Measurements from ENCODE around the gene DUSP16.
"Not testable (repeated sequence)": the region's sequence is repeated elsewhere in the genome, so short reads cannot be mapped to it uniquely, and the experiment has no call there.

Gene DUSP16

GRCh38 chr12:12518464-12518845 lies 44.2 kb downstream of the DUSP16 start:
- no peak for DNase-seq

- DNase-seq, result no peak
Measured at GRCh38 chr12:12513416-12514006, 49.2 kb downstream of the DUSP16 start.

- no peak for DNase-seq
Measured at GRCh38 chr12:12511895-12512711, 50.6 kb downstream of the DUSP16 start.

- DNase-seq, result no peak
Measured at GRCh38 chr12:12511021-12511783, 51.5 kb downstream of the DUSP16 start.

- DNase-seq, result no peak
Measured at GRCh38 chr12:12510551-12510950, 52.1 kb downstream of the DUSP16 start.

GRCh38 chr12:12510141-12510540 lies 52.5 kb downstream of the DUSP16 start:
- no peak for DNase-seq

GRCh38 chr12:12508612-12509011 lies 54.1 kb downstream of the DUSP16 start:
- no peak for DNase-seq

- DNase-seq, result no peak
Measured at GRCh38 chr12:12507121-12507520, 55.5 kb downstream of the DUSP16 start.

- DNase-seq, result no peak
Measured at GRCh38 chr12:12506496-12506890, 56.2 kb downstream of the DUSP16 start.

GRCh38 chr12:12505544-12506495 lies 56.8 kb downstream of the DUSP16 start:
- no peak for DNase-seq

GRCh38 chr12:12503384-12504078 lies 59.1 kb downstream of the DUSP16 start:
- DNase-seq, result no peak

- DNase-seq, result no peak
Measured at GRCh38 chr12:12502815-12503151, 59.9 kb downstream of the DUSP16 start.

- DNase-seq, result not testable (repeated sequence)
Measured at GRCh38 chr12:12502130-12502814, 60.4 kb downstream of the DUSP16 start.

- DNase-seq, result peak; percentile 38
Measured at GRCh38 chr12:12501121-12501520, 61.5 kb downstream of the DUSP16 start.

GRCh38 chr12:12499909-12500604 lies 62.6 kb downstream of the DUSP16 start:
- no peak for DNase-seq

GRCh38 chr12:12498210-12498609 lies 64.5 kb downstream of the DUSP16 start:
- no peak for DNase-seq

GRCh38 chr12:12495536-12495935 lies 67.1 kb downstream of the DUSP16 start:
- no peak for DNase-seq

GRCh38 chr12:12492547-12492946 lies 70.1 kb downstream of the DUSP16 start:
- DNase-seq, result no peak

GRCh38 chr12:12491606-12492005 lies 71.1 kb downstream of the DUSP16 start:
- no peak for DNase-seq

- DNase-seq, result no peak
Measured at GRCh38 chr12:12488823-12489550, 73.7 kb downstream of the DUSP16 start.

All from NCI-H2227 treated with DMSO at 0.1 percent for 48 hours (cell line).